ENCODE data around the gene RAB4A. TPM values are rescaled to one million over a fixed set of nuclear protein-coding genes. Genes with fewer than 3 reads are reported as not detected.

Gene RAB4A
- total RNA-seq, 1 experiment from 2014 or later = 66.7 TPM

GRCh38 chr1:229287267-229287666 lies 16.4 kb downstream of the RAB4A start:
- Histone ChIP-seq H3K4me1 (ENCODE audit: insufficient read depth, low read length) (peaks cover 2% of the 10 kb centered on the region; the same call in 1 of the 2 replicates), H3K23ac (ENCODE audit: insufficient read length, low read depth, low read length) (no peak overlapping the region), H3K23me2 (ENCODE audit: insufficient read length, low read depth, low read length, poor library complexity, severe bottlenecking) (no peaks in the 10 kb centered on the region), H2AK5ac (ENCODE audit: insufficient read length, low read length) (no peak overlapping the region), H3K9ac (ENCODE audit: extremely low read depth, insufficient read length, low read length) (no peak overlapping the region), H3K4ac (ENCODE audit: low read depth, low read length) (no peak overlapping the region), H3K9me3 (ENCODE audit: control insufficient read depth, low read depth, low read length) (no peaks in the 10 kb centered on the region), H4K20me1 (ENCODE audit: control insufficient read depth, insufficient read depth, insufficient read length) (no peaks in the 10 kb centered on the region), H2BK15ac (ENCODE audit: low read depth, low read length) (no peak overlapping the region), H4K8ac (replicated peaks; ENCODE audit: insufficient read length, low read depth, low read length) (no peak overlapping the region), H4K91ac (ENCODE audit: insufficient read length, low read depth, low read length) (no peak overlapping the region), H3K27ac (ENCODE audit: insufficient read length, low read depth, low read length) (no peak overlapping the region), H2BK12ac (ENCODE audit: insufficient read length, low read depth, low read length) (no peak overlapping the region), H3K14ac (ENCODE audit: insufficient read depth, low read length) (no peak overlapping the region), H3T11ph (ENCODE audit: low read length) (no peak overlapping the region), H2BK120ac (ENCODE audit: low read depth, low read length, poor library complexity, severe bottlenecking) (no peak overlapping the region), H3K4me2 (ENCODE audit: insufficient read depth, insufficient read length, low read length) (no peak overlapping the region), H3K18ac (ENCODE audit: insufficient read length, low read depth, low read length) (no peak overlapping the region), H3K79me1 (ENCODE audit: insufficient read depth, low read depth, low read length, poor library complexity, severe bottlenecking) (peaks cover 6% of the 10 kb centered on the region), H2AFZ (ENCODE audit: low read length) (no peak overlapping the region), H3K27me3 (ENCODE audit: insufficient read depth, low read length) (no peaks in the 10 kb centered on the region), H3K79me2 (ENCODE audit: insufficient read depth, low read length) (peaks cover 10% of the 10 kb centered on the region; the same call in 1 of the 2 replicates), H2BK20ac (ENCODE audit: low read depth, low read length, poor library complexity, severe bottlenecking) (no peak overlapping the region), H3K56ac (ENCODE audit: insufficient read length, low read depth, low read length) (no peak overlapping the region), H4K5ac (ENCODE audit: insufficient read length, low read depth, low read length) (no peak overlapping the region), H2BK5ac (ENCODE audit: insufficient read length, low read length) (no peak overlapping the region)
- Mint-ChIP-seq H3K4me3 (no peak overlapping the region), H3K27ac (no peak overlapping the region), H3K9me3 (no peaks in the 10 kb centered on the region), H3K4me1 (peaks cover 7 to 12% of the 10 kb centered on the region in 2 experiments), H3K27me3 (ENCODE audit: low read depth) (no peaks in the 10 kb centered on the region), H3K36me3 (ENCODE audit: insufficient read depth in 1 of 3, low read depth in 3 of 3) (peaks cover 10 to 29% (median 16%) of the 10 kb centered on the region in 3 experiments)
- DNase-seq = no peak
- no peak for TF ChIP-seq CTCF (conservative IDR thresholded peaks at IDR 0.05)
- WGBS (ENCODE audit: extremely low coverage, insufficient read length, low lambda C conversion rate) = no CpG with 5 or more reads among the region's 1 CpG
